H7 (cell line): ENCODE data around the gene S100A14. TPM values are rescaled to one million over a fixed set of nuclear protein-coding genes. Genes with fewer than 3 reads are reported as not detected.

Source experiments
- total RNA-seq: library from RNA; depleted of rRNA; stranded (reverse); fragments of >200 nt; shearing (Covaris generic); gene quantifications from 2 replicates; pipeline ENCODE4 v1.2.3, GENCODE V29; 2014; rRNA removed

The S100A14 gene
- total RNA-seq, 1 experiment from 2014 or later: 1.8 TPM

Other genes with a start within 250 kb of the S100A14 start
- gene S100A12, start 240.7 kb downstream of the S100A14 start, total RNA-seq: not detected in 2 replicates
- not detected in 2 replicates for gene S100A8, start 225.3 kb downstream of the S100A14 start, total RNA-seq
- gene S100A7A, start 199.8 kb downstream of the S100A14 start, total RNA-seq: not detected in 2 replicates
- gene S100A7, start 155.7 kb downstream of the S100A14 start, total RNA-seq: not detected in 2 replicates
- gene S100A6, start 80.3 kb downstream of the S100A14 start, total RNA-seq: 1.3 and 1.4 TPM in 2 replicates
- gene S100A5, start 75.4 kb downstream of the S100A14 start, total RNA-seq: not detected in 2 replicates
- 17.3 and 18.0 TPM in 2 replicates for gene S100A4, start 70.5 kb downstream of the S100A14 start, total RNA-seq
- gene S100A3, start 67.1 kb downstream of the S100A14 start, total RNA-seq: 0.30 and 0.31 TPM in 2 replicates
- 0.94 TPM in 1 of 2 replicates, not detected in the other for gene S100A2, start 50.5 kb downstream of the S100A14 start, total RNA-seq
- gene S100A16, start 3.2 kb downstream of the S100A14 start, total RNA-seq: 34.5 and 89.0 TPM in 2 replicates
- gene S100A13, start 11.2 kb upstream of the S100A14 start, total RNA-seq: 80.8 and 93.2 TPM in 2 replicates
- gene S100A1, start 12.1 kb upstream of the S100A14 start, total RNA-seq: 0.63 and 0.80 TPM in 2 replicates
- gene CHTOP, start 17.7 kb upstream of the S100A14 start, total RNA-seq: 63.8 and 67.0 TPM in 2 replicates
- gene SNAPIN, start 42.4 kb upstream of the S100A14 start, total RNA-seq: 48.3 and 48.5 TPM in 2 replicates
- 624 and 716 TPM in 2 replicates for gene ILF2, start 54.7 kb upstream of the S100A14 start, total RNA-seq
- 8.7 and 10.7 TPM in 2 replicates for gene NPR1, start 62.4 kb upstream of the S100A14 start, total RNA-seq
- 58.3 and 66.6 TPM in 2 replicates for gene INTS3, start 111.7 kb upstream of the S100A14 start, total RNA-seq
- 44.7 and 48.9 TPM in 2 replicates for gene SLC27A3, start 159.1 kb upstream of the S100A14 start, total RNA-seq